Loucy (cell line): ENCODE results near the gene GPM6B.

ENCODE experiments used
- EZH2phosphoT487 ChIP-seq: fragments of 200-600 bp; IDR thresholded peaks from 2 replicates; pipeline ENCODE4 v1.6.1; 2018; ENCODE audit warnings: antibody characterized with exemption, mild to moderate bottlenecking, moderate library complexity, borderline replicate concordance
- TF ChIP-seq, protein P1 (sequence below): fragments of 200-600 bp; sonication (generic); conservative IDR thresholded peaks from 2 replicates; pipeline ENCODE4 v1.5.1; 2014; ENCODE audit warnings: mild to moderate bottlenecking, antibody characterized with exemption, low read length

DNA sequence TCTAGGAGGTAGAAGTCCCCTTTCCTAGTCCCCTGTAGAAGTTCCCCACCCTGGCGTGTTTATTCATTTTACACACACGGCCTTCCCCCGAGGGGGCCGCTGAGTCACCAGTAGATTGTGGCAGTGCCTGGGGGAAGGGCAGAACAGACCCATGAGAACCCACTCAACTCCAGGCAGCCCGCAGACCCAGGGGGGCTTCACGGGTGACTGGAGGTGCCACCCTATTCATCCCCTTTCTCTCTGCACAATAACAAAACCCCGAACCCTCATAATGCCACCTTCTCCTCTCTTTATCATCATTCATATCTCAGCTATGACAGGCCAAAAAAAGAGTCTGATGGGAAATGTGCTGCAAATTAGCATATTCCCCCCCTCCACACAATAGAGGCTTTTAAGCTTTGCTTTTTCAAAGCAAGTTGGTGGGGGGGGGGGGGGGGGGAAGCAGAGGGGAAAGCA, 20.4 kb upstream of the GPM6B start:
- TF ChIP-seq, protein P1, sequence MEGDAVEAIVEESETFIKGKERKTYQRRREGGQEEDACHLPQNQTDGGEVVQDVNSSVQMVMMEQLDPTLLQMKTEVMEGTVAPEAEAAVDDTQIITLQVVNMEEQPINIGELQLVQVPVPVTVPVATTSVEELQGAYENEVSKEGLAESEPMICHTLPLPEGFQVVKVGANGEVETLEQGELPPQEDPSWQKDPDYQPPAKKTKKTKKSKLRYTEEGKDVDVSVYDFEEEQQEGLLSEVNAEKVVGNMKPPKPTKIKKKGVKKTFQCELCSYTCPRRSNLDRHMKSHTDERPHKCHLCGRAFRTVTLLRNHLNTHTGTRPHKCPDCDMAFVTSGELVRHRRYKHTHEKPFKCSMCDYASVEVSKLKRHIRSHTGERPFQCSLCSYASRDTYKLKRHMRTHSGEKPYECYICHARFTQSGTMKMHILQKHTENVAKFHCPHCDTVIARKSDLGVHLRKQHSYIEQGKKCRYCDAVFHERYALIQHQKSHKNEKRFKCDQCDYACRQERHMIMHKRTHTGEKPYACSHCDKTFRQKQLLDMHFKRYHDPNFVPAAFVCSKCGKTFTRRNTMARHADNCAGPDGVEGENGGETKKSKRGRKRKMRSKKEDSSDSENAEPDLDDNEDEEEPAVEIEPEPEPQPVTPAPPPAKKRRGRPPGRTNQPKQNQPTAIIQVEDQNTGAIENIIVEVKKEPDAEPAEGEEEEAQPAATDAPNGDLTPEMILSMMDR = no peak
- TF ChIP-seq EZH2phosphoT487 = no peak
